Esophagus muscularis mucosa (tissue), 4 donors: ENCODE measurements around the gene GPR42. TPM values are rescaled to one million over a fixed set of nuclear protein-coding genes. Genes with fewer than 3 reads are reported as not detected.

Experiments used
- DNase-seq: peaks from one replicate; pipeline ENCODE4 v3.0.0-alpha.2; 2017; ENCODE audit errors: extremely low spot score
- H3K27ac ChIP-seq, 4 donors: fragments of 200-600 bp; sonication (generic); replicated peaks in 1 of 4; 1 replicate in 3 of 4; 2 replicates in 1 of 4; pipeline ENCODE4 v1.5.1; 2016 to 2019; ENCODE audit warnings: mild to moderate bottlenecking in 1 of 4
- H3K27me3 ChIP-seq, 4 donors: fragments of 200-600 bp; sonication (generic); one replicate each; pipeline versions ENCODE4 v1.5.1 to v1.6.0; 2016 to 2019
- H3K36me3 ChIP-seq, 4 donors: fragments of 200-600 bp; sonication (generic); one replicate each; pipeline ENCODE4 v1.5.1; 2016 to 2019
- H3K4me1 ChIP-seq, 4 donors: fragments of 200-600 bp; sonication (generic); one replicate each; pipeline ENCODE4 v1.5.1; 2016 to 2019
- H3K4me3 ChIP-seq, 4 donors: fragments of 200-600 bp; sonication (generic); 1 replicate in 2 of 4; 2 replicates in 2 of 4; pipeline ENCODE4 v1.5.1; 2016 to 2019; ENCODE audit warnings: mild to moderate bottlenecking in 4 of 4, moderate library complexity in 1 of 4
- H3K9me3 ChIP-seq, 4 donors: fragments of 200-600 bp; sonication (generic); 1 replicate in 3 of 4; 2 replicates in 1 of 4; pipeline ENCODE4 v1.5.1; 2016 to 2019
- CTCF ChIP-seq, 3 experiments: fragments of 200-600 bp in 2 of 3; fragments of 450-650 bp in 1 of 3; sonication (generic) in 2 of 3; IDR thresholded peaks; one replicate each; pipeline ENCODE4 v1.5.1; 2017 to 2019; ENCODE audit warnings: antibody characterized with exemption in 3 of 3, mild to moderate bottlenecking in 2 of 3, moderate library complexity in 1 of 3
- EP300 ChIP-seq: sonication (generic); formaldehyde crosslinking; IDR thresholded peaks from one replicate; pipeline ENCODE4 v1.6.1; 2017; ENCODE audit warnings: antibody characterized with exemption
- POLR2A ChIP-seq: fragments of 450-650 bp; IDR thresholded peaks from one replicate; pipeline ENCODE4 v1.6.1; 2017; ENCODE audit warnings: antibody characterized with exemption, moderate library complexity, mild to moderate bottlenecking, low read depth
- POLR2AphosphoS5 ChIP-seq, 2 donors: sonication (generic); formaldehyde crosslinking; IDR thresholded peaks; one replicate each; pipeline ENCODE4 v1.6.1; 2017; ENCODE audit warnings: antibody characterized with exemption in 2 of 2
- WGBS: methylation state at CpG from one replicate; pipeline ENCODE4 v1.1.5; 2018; 5-methylcytosine and 5-hydroxymethylcytosine counted together
- intact Hi-C: fragments of 100-400 bp; cut with DNase I; formaldehyde crosslinking; loops from one replicate; pipeline ENCODE4 v1.15.1; 2023
- small RNA-seq, 3 donors: library from RNA; depleted of rRNA; stranded (forward); fragments of <200 nt; gene quantifications; one replicate each; pipeline ENCODE3, GENCODE V24; 2016
- total RNA-seq, 4 donors: library from RNA; depleted of rRNA; stranded (reverse); fragments of >200 nt; gene quantifications; one replicate each; pipeline versions ENCODE4 v1.1.0 to v1.2.1, GENCODE V29; 2016

GPR42 gene
- total RNA-seq, 4 donors from 2014 or later, result 0.17 TPM; not detected in 3

DNA sequence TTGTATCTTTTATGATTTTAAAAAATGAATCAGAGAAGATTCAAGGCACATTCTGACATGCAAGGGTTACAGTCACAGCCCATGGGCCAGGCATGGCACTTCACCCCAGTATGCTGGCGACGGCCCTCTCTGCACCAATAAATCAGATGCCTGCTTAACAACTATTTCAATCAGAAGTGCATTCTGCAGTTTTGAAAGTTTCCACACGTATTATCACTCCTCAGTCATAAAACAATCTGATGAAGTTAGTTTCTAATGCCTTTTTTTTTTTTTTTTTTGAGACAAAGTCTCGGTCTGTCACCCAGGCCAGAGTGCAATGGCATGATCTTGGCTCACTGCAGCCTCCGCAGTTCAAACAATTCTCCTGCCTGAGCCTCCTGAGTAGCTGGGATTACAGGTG is 48.9 kb downstream of the GPR42 start:
- intact Hi-C loops, result no loop called here
- Histone ChIP-seq H3K4me3 (no peak overlapping the region), H3K4me1 (no peaks in the 10 kb centered on the region), H3K27me3 (peaks cover 0 to 77% (median 2%) of the 10 kb centered on the region in 4 donors), H3K36me3 (no peaks in the 10 kb centered on the region), H3K27ac (no peak overlapping the region), H3K9me3 (no peaks in the 10 kb centered on the region)
- no peak for DNase-seq
- TF ChIP-seq POLR2A (no peak), CTCF (IDR thresholded peaks at IDR 0.05) (no peak), EP300 (no peak), POLR2AphosphoS5 (IDR thresholded peaks at IDR 0.05) (no peak)
- 71% methylated on average over 5 of the region's 5 CpGs for WGBS

GRCh38 chr19:35421362-35421761 is 50.5 kb downstream of the GPR42 start:
- TF ChIP-seq POLR2A, result no peak
- no peak for TF ChIP-seq EP300
- TF ChIP-seq POLR2AphosphoS5 (IDR thresholded peaks at IDR 0.05), result no peak
- no peak for TF ChIP-seq CTCF (IDR thresholded peaks at IDR 0.05)
- no peak overlapping the region for H3K27ac ChIP-seq
- H3K27me3 ChIP-seq, result peaks cover 0 to 63% (median under 1%) of the 10 kb centered on the region in 4 donors
- 69% methylated on average over 11 of the region's 11 CpGs for WGBS
- H3K4me3 ChIP-seq, result no peak overlapping the region
- intact Hi-C loops, result no loop called here
- no peaks in the 10 kb centered on the region for H3K9me3 ChIP-seq
- H3K36me3 ChIP-seq, result no peaks in the 10 kb centered on the region
- no peaks in the 10 kb centered on the region for H3K4me1 ChIP-seq
- no peak for DNase-seq

Small RNAs within 50 kb of the gene (small RNA-seq; reads per million reads assigned to genes)
- gene RN7SL491P, result 0 reads per million in 3 donors

Other genes with a start within 250 kb of the GPR42 start
- gene LGI4, start 236.0 kb upstream of the GPR42 start, total RNA-seq, result 10 to 100 TPM; 32.0 to 58.6 (median 49.2) TPM
- gene FXYD1, start 232.2 kb upstream of the GPR42 start, total RNA-seq, result 10 to 100 TPM; 44.4 to 92.6 (median 70.7) TPM
- under 1 TPM in 1 of 4 donors, not detected in 3; 0.71 TPM for gene FXYD7, start 227.8 kb upstream of the GPR42 start, total RNA-seq
- gene FXYD5, start 216.3 kb upstream of the GPR42 start, total RNA-seq, result 10 to 100 TPM; 26.6 to 49.3 (median 43.0) TPM
- not detected for gene FAM187B, start 142.3 kb upstream of the GPR42 start, total RNA-seq
- gene LSR, start 122.1 kb upstream of the GPR42 start, total RNA-seq, result 10 to 100 TPM in 2 of 4 donors, 1 to 10 TPM in 2; 5.1 to 19.2 (median 10.8) TPM
- gene USF2, start 102.1 kb upstream of the GPR42 start, total RNA-seq, result 100 to 1,000 TPM; 111 to 122 (median 116) TPM
- not detected for gene HAMP, start 88.5 kb upstream of the GPR42 start, total RNA-seq
- gene MAG, start 78.9 kb upstream of the GPR42 start, total RNA-seq, result 1 to 10 TPM in 2 of 4 donors, under 1 TPM in 1, not detected in 1; 0.65 to 2.4 (median 1.2) TPM
- gene CD22, start 41.9 kb upstream of the GPR42 start, total RNA-seq, result 10 to 100 TPM in 1 of 4 donors, 1 to 10 TPM in 3; 2.3 to 12.5 (median 3.7) TPM
- not detected for gene FFAR1, start 23.2 kb upstream of the GPR42 start, total RNA-seq
- 1 to 10 TPM in 1 of 4 donors, under 1 TPM in 1, not detected in 2; 0.17 to 2.3 TPM for gene FFAR3, start 12.6 kb upstream of the GPR42 start, total RNA-seq
- gene FFAR2, start 77.2 kb downstream of the GPR42 start, total RNA-seq, result 1 to 10 TPM in 1 of 4 donors, not detected in 3; 1.7 TPM
- gene KRTDAP, start 119.4 kb downstream of the GPR42 start, total RNA-seq, result not detected
- gene DMKN, start 142.6 kb downstream of the GPR42 start, total RNA-seq, result 1 to 10 TPM; 1.7 to 5.5 (median 3.8) TPM
- gene SBSN, start 157.2 kb downstream of the GPR42 start, total RNA-seq, result not detected
- not detected for gene GAPDHS, start 162.4 kb downstream of the GPR42 start, total RNA-seq
- 100 to 1,000 TPM in 2 of 4 donors, 10 to 100 TPM in 2; 47.3 to 109 (median 91.6) TPM for gene TMEM147, start 174.6 kb downstream of the GPR42 start, total RNA-seq
- gene ATP4A, start 192.6 kb downstream of the GPR42 start, total RNA-seq, result not detected
- not detected for gene PMIS2, start 215.1 kb downstream of the GPR42 start, total RNA-seq
- gene HAUS5, start 241.7 kb downstream of the GPR42 start, total RNA-seq, result 1 to 10 TPM; 3.7 to 4.7 (median 4.3) TPM